ENCODE results near the gene ARHGAP31. TPM values are rescaled to one million over a fixed set of nuclear protein-coding genes. Genes with fewer than 3 reads are reported as not detected.
"Not testable (repeated sequence)": the region's sequence is repeated elsewhere in the genome, so short reads cannot be mapped to it uniquely, and the experiment has no call there.

The ARHGAP31 gene
- total RNA-seq, 1 donor from 2014 or later = 20.7 TPM

DNA sequence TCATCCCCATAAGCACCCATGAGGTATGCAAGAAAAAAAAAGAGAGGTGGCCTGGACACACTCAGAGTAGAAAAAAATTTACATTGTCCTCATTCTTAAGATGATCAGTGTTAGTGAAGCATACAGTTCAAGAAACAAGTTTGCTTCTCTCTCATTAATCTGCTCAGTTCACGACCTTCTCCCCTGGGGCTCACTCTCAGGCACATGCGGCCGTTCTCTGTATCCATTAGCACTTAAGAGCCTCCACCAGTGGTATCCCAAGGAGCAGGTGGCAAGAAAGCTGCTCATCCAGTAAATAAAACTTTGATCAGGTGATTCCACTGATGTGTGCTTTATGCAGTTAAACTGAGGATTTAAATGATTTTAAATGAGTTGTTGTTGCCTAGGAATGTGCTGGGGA lies 57.4 kb downstream of the ARHGAP31 start:
- DNase-seq (ENCODE audit: low read depth in 2 of 2) = no peak

DNA sequence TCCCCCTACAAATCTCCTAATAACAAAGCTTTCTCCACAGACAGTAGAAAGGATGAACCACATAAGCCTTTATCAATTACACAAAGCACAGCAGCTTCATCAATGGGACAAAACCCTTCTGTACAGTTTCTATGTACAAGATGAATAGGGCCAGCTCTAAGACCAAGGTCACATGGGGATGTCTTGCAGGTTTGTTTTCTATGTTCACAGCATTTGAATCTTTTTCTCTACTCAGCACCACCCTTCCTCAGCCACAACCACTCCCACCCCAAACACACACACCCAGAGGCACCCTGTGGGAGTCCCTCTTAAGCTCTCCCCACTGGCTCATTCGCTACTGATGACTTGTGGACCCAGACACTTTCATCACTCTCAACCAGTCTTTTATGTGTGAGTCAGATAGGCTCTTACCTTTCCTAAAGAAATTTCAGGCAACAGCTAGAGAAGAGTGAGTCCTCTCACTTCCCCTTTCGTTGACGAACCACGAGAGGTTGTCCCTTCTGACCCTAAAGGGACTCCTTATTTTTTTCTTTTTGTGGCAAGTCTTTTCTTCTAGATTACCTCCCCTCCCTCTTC lies 57.9 kb downstream of the ARHGAP31 start:
- DNase-seq (ENCODE audit: low read depth in 2 of 2) = peak in 1 of 2 donors; percentile 21

DNA sequence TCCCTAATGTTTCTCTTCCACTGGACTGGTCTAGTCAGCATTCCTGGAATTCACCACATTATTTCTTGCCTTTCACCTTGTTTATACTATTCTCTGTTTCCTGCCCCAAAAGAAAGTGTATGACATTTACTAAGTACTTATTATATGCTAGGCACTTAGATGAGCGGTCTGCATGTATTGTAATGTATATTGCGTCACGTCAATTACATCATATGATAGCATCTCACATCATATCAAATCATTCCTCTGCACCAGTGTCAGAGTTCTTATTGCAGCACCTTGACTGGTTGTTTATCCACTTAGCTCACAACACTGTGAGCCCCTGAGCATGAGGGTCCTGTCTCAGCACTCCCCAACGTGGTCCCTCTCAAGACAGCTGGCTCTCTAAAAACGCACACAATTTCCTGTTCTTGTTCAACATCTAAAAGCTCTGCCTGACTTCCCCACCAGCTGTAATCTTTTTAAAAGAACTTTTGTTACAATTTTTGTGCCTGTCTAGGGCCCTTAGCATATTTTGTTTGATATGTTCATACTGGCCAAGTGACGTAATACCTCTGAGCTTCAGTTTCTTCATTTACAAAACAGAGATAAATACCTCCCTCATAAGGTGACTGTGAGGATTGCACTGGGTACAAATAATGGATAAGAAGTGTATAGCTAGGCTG lies 58.8 kb downstream of the ARHGAP31 start:
- DNase-seq (ENCODE audit: low read depth in 2 of 2) = peak; percentile 59 to 78

DNA sequence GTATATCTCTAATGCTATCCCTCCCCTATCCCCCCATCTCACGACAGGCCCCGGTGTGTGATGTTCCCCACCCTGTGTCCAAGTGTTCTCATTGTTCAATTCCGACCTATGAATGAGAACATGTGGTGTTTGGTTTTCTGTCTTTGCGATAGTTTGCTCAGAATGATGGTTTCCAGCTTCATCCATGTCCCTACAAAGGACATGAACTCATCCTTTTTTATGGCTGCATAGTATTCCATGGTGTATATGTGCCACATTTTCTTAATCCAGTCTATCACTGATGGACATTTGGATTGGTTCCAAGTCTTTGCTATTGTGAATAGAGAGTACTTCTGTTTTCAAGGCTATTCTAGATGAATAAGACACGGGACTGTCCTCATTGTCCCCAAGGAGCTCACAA lies 61.4 kb downstream of the ARHGAP31 start:
- not testable (repeated sequence) for DNase-seq (ENCODE audit: low read depth in 2 of 2)

DNA sequence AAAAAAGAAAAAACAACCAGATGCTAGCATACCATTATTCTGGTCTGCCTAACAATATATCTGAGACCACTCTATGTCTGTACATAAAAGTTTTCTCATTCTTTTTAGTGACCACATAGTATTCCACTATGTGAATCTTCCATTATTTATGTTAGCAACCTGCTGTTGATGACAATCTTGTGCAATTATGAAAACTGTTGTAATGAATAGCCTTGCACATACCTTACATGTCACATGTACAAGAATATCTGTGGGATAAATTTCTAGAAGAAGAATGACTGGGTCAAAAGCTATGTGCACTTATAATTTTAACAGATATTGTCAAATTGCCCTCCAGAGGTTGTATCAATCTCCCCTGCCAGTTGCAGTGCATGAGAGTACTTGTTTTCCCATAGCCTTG lies 62.5 kb downstream of the ARHGAP31 start:
- DNase-seq (ENCODE audit: low read depth in 2 of 2) = no peak

DNA sequence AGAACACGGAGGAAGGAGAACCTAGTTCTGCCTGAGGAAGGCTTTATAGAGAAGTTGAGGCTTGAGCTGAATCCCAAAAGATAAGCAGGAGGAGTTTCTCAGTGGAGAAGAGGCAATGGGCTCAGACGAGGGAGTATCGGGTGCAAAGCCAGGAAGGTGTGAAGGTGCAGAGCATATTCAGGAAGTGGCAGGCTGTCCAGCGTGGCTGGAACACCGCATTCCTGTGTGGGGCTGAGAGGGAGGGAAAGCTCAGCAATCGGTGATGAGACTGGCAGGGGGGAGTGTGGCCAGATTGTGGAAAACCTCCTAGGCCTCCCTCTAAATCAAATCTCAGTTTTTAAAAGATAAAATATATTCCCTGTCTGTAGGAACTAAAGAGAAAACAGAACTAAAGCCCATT lies 63.0 kb downstream of the ARHGAP31 start:
- DNase-seq (ENCODE audit: low read depth in 2 of 2) = peak; percentile 36 to 56

DNA sequence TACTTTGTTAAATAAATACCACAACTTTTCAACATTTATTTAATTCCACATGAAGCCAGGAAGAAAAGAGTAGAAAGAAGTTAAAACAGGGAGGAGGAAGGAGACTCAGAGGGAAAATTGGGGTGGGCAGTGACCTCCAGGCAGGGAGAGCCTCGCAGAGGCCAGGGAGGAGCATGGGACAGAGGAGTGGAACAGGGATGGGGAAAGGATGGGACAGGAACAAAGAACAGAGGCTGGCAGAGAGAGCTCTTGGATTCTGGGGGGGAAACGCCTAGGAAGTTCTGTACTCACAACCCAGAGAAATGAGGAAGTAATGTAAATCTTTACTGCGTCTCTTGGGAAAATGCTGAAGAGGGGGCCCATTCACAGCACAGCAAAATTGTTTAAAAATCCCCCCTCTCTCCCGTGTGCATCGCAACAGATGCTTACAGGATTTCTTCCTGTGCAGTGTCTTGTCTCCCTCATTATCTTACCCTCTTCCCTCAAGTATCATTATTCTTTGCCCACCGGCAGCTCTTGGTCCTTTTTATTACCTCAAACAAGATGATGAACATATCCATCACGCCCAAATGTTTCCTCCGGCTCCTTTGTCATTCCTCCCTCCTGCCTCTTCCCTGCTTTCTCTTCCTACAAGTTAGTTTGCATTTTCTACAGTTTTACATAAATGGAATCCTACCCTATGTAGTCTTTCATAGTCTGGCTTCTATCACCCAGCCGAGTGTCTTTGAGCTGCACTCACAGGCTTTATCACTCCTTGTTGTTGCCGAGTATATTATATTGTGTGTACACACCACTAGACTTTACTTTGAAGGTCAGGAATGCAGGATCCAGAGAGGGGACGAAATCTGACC lies 65.5 kb downstream of the ARHGAP31 start:
- DNase-seq (ENCODE audit: low read depth in 2 of 2) = no peak

DNA sequence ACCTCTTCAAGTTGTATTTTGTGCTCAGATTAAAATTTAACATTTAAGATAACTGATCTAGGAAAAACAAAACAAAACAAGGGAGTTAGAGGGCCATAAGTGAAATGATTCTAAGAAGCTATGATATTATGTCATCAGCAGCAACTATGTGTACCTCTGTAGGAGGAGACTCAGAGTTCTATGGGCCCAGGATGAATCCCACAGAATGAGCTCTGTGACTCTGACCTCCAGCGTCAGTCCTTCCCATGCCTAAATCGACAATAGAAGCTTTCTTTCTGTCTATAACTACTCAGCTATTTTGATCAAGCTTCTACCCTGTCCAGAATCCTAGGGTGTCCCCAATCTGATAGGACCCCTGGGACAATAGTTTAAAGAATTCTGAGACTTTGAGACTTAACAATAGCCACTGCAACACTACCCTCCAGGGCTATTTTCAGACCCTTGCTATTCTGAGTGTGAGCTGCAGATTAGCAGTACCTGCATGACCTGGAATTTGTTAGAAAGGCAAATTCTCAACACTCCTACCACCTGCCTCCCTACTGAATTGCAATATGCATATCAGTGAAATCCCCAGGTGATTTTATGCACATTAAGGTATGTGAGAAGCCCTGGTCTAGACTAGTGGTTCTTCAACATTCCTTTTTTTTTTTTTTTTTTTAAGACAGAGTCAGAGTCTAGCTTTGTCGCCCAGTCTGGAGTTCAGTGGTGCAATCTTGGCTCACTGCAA lies 66.7 kb downstream of the ARHGAP31 start:
- DNase-seq (ENCODE audit: low read depth in 2 of 2) = no peak

DNA sequence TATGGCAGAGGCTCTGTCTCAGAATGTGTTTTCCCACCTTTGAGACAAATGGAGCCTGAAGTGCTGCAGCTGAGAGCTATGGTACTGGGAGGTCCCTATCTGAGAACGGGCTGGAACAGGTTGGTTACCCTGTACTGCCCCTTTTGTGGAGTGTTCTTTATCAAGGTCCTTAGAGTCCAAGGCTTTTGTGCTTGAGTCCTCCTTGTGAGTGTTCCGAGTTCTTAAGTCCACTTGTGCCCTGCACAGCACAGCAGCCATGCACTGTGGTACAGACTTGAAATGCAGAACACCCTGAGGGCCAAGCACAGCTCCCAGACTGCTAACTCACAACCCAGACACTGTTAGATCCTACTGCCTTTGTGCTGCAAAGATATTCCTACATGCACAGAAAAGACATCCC lies 67.8 kb downstream of the ARHGAP31 start:
- DNase-seq (ENCODE audit: low read depth in 2 of 2) = no peak

DNA sequence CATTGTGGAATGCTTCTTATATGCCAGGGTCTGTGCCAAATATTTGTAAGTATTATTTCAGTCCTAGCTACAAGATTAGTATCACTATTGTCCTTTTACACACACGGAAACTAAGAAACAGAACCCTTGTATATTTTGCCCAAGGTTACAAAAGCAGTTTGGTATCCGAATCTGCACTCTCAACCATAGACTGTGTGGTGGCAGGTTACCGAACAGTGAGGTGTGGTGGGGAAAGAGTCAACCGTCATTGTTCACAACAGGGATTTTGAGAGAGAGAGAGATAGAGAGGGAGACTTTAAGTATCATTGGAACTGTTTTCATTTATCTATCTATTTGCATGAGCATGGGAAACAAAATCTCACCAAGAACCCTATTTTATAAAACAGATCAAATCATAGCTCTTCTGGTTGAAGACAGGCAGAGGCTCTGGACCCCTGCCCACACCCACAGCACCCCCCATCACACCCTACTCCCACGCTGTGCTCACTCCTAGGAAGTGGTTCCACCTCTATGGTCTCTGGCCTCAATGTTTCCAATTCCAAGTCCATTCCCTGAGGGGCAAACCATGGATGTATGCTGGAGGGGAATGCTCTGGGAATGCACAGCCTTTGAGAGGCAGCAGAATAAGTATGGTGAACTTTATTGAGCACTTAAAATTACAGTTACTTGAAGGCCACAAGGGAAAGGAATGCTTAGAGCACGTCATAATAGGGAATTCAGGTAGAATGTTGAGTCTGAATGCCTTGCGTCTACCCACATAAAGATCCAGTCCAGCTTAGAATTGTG lies 69.0 kb downstream of the ARHGAP31 start:
- DNase-seq (ENCODE audit: low read depth in 2 of 2) = no peak

DNA sequence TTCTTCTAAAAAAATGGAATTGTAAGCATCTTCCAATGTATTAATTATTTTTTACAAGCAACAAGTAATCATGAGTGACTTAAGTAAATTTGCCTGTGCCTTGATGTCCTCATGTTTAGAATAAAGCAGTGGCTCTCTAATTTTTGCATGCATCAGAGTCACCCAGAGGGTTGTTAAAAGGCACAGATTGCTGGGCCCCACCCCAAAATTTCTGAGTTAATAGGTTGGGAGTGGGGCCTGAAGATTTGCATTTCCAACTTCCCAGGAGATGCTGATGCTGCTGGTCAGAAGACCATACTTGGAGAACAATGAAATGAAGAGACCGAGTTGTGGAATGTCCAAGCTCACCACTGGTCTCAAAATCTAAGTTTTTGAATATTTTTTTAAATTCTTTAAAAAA lies 70.2 kb downstream of the ARHGAP31 start:
- no peak for DNase-seq (ENCODE audit: low read depth in 2 of 2)

DNA sequence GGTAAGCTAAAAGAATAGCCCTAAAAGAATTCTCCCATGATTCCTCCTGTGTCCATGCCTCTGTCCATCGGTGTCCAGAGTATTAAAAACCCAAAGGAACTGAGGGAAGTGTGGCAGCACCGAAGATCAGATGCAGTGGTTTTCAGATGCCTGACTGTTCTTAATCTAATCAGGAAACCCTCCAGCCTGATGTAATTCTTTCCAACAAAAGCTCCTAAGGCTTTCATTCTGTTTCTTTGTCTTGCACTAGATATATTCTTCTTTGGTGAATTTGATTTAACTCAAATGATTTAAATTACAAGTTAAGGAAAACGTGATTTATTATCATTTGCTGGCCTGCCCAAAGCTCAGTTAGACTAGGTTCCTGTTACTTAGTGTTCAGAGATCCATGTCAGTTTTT lies 71.2 kb downstream of the ARHGAP31 start:
- no peak for DNase-seq (ENCODE audit: low read depth in 2 of 2)

DNA sequence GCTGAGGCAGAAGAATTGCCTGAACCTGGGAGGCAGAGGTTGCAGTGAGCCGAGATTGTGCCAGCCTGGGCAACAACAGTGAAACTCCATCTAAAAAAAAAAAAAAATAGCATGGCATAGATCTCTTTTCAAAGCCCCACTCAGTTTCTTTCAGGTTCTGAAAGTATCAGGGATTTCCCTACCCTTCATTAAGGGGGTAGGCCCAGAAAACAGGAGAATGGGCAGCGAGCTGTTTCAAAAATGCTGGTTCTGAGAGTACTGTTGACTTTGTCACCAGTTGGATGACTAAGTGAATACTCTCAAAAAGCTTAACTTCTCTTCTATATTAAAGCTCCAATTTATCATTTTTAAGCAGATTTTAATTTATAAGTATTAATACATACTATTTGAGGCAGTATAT lies 72.8 kb downstream of the ARHGAP31 start:
- DNase-seq (ENCODE audit: low read depth in 2 of 2) = no peak

DNA sequence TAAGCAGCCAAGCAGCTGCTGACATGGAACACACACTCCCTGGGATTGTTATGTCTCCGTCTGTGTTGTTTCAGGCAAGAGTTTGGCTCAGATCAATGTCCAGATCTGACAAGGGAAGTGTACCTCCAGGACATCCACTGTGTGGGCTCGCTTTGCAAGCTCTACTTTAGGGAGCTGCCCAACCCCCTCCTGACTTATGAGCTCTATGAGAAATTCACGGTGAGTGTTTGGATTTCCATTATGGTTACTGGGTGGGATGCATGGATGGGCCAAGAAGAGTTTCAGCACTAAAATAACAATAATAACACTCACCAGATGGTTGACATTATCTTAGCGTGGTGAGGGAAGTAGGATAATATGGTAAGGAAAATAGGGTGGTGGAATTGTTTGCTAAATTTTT lies 74.1 kb downstream of the ARHGAP31 start:
- DNase-seq (ENCODE audit: low read depth in 2 of 2) = peak in 1 of 2 donors; percentile 44

DNA sequence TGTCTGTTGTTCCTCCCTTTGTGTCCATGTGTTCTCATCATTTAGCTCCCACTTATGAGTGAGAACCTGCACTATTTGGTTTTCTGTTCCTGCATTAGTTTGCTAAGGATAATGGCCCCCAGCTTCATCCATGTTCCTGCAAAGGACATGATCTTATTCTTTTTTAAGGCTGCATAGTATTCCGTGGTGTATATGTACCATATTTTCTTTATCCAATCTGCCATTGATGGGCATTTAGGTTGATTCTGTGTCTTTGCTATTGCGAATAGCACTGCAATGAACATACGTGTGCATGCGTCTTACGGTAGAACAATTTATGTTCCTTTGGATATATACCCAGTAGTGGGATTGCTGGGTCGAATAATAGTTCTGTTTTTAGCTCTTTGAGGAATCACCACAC lies 77.6 kb downstream of the ARHGAP31 start:
- not testable (repeated sequence) for DNase-seq (ENCODE audit: low read depth in 2 of 2)

DNA sequence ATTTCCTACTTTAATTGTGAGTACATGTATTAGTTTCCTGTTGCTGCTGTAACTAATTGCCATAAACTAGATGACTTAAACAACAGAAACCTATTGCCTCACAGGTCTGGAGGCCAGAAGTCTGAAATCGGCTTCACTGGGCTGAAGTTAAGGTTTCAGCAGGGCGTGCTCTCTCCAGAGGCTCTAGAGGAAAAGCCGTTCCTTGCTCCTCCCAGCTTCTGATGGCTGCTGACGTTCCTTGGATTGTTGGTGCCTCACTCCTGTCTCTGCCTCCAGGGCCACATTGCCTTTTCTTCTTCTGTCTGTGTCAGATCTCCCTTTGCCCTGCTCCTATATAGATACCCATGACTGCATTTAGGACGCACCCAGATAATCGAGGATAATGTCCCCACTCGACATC lies 80.9 kb downstream of the ARHGAP31 start:
- no peak for DNase-seq (ENCODE audit: low read depth in 2 of 2)

DNA sequence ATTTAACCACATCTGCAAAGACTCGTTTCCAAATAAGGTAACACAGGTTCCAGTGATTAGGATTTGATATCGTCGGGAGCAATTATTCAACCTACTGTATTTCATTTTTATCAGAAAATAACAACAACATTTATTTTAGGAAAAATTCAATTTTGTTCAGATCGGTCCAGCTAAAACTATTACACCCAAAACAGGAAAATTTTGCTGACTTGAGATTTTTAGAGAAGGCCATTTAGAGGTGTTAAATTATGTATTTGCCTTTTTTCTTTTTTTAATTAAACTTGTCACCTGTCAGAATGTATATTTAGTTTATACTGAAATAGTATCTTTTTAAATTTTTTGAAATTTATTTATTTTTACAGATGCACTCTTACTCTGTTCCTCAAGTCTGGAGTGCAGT lies 81.3 kb downstream of the ARHGAP31 start:
- no peak for DNase-seq (ENCODE audit: low read depth in 2 of 2)

DNA sequence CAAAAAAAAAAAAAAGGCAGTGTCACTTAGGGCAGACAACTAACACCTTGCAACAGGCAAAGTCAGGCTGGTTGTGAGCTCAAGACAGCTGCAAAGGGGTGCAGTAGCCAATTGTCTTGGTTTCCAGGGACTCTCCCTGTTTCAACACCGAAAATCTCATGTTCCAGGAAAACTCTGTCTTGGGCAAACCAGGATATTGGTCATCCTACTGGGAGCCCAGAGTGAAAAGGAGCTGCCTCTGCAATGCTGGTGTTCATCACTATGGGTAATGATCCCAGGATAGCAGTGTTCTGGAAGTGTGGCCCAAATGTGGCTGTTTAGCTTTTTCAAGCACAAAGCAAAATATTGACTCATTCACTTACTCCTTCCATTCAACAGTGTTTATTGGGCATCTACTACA lies 82.6 kb downstream of the ARHGAP31 start:
- DNase-seq (ENCODE audit: low read depth in 2 of 2) = no peak

DNA sequence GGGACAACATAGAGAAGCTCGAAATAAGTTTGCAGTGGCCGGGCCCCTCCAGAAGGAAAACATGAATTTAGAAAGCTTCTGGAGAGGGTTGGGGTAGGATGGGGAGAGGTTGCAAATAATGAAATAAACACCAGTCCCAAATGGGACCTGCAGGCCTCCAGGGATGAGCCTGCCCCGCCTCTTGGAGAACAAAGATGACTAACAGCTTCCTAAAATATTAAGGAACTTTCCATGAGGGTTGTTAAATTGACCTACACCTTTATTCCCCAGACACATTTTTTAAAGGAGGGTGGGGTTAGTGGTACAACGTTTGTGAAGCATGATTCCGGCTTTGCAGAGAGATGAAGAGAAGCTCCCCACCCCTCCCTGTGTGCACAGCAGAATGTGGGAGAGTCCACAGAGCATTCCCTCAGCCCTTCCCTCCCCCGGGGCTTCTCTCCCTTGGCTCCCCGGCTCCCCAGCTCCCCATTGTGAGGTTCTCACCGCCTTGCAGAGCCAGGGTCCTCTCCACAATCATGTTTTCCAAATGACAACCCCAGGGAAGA lies 84.1 kb downstream of the ARHGAP31 start:
- no peak for DNase-seq (ENCODE audit: low read depth in 2 of 2)

DNA sequence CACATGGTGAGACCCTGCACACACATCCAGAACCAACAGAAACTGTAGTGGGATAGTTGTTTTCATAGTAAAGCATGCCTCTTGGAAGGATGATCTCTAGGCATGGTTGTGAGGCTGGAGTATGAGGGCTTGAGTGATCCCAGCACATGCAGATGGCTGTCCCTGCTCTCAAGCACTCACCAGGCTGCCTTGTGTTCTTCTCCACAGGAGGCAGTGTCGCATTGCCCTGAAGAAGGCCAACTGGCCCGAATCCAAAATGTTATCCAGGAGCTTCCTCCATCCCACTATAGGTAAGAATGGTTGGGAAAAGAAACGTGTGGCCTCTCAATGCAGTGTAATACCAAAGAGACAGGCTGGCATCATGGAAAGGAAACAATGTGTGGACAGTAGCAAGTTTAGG lies 86.5 kb downstream of the ARHGAP31 start:
- DNase-seq (ENCODE audit: low read depth in 2 of 2) = peak in 1 of 2 donors; percentile 21

DNA sequence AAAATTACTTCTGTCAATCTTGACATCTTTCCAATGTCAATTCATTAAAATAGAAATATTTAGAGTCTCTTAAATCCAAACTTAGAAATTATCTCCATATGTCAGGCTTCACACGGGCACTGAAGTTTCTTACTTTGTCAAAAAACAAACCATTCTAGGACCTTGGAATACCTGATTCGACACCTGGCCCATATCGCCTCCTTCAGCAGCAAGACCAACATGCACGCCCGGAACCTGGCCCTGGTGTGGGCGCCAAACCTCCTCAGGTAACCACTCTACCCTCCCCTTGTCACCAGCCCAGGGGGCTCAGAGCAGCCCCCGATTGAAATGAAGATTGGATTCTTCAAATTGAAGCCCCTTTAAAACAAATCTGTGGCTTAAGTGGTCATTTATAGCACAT lies 88.0 kb downstream of the ARHGAP31 start:
- DNase-seq (ENCODE audit: low read depth in 2 of 2) = no peak

Measured in dermis microvascular lymphatic vessel endothelial cell (primary cell).